Activated naive CD8-positive, alpha-beta T cell (primary cell): ENCODE data around the gene ALDH8A1.

Experiments used
- H3K27ac Mint-ChIP-seq: one replicate; pipeline ENCODE4 v1.8.0; 2021; ENCODE audit warnings: mixed read lengths
- H3K27me3 Mint-ChIP-seq: one replicate; pipeline ENCODE4 v1.8.0; 2021; ENCODE audit warnings: mixed read lengths
- H3K36me3 Mint-ChIP-seq: one replicate; pipeline ENCODE4 v1.8.0; 2021; ENCODE audit warnings: mixed read lengths
- H3K4me1 Mint-ChIP-seq: one replicate; pipeline ENCODE4 v1.8.0; 2021; ENCODE audit warnings: low read depth, mixed read lengths
- H3K4me3 Mint-ChIP-seq: one replicate; pipeline ENCODE4 v1.8.0; 2021; ENCODE audit warnings: mild to moderate bottlenecking, mixed read lengths
- H3K9me3 Mint-ChIP-seq: one replicate; pipeline ENCODE4 v1.8.0; 2021; ENCODE audit warnings: low read depth, mixed read lengths

ALDH8A1 gene

GRCh38 chr6:134962421-134962820 lies 12.5 kb upstream of the ALDH8A1 start:
- Mint-ChIP-seq H3K4me1 (no peaks in the 10 kb centered on the region), H3K36me3 (peaks cover 52% of the 10 kb centered on the region), H3K9me3 (peaks cover 3% of the 10 kb centered on the region), H3K27me3 (no peaks in the 10 kb centered on the region), H3K4me3 (no peak overlapping the region), H3K27ac (no peak overlapping the region)

GRCh38 chr6:134961366-134961765 lies 11.5 kb upstream of the ALDH8A1 start:
- Mint-ChIP-seq H3K4me1 (peaks cover 6% of the 10 kb centered on the region), H3K27me3 (no peaks in the 10 kb centered on the region), H3K9me3 (peaks cover 3% of the 10 kb centered on the region), H3K36me3 (peaks cover 49% of the 10 kb centered on the region), H3K4me3 (no peak overlapping the region), H3K27ac (no peak overlapping the region)

GRCh38 chr6:134959603-134960002 lies 9.7 kb upstream of the ALDH8A1 start:
- H3K36me3 Mint-ChIP-seq, result peaks cover 46% of the 10 kb centered on the region
- H3K4me1 Mint-ChIP-seq, result peaks cover 11% of the 10 kb centered on the region
- no peaks in the 10 kb centered on the region for H3K27me3 Mint-ChIP-seq
- peaks cover 3% of the 10 kb centered on the region for H3K9me3 Mint-ChIP-seq
- H3K27ac Mint-ChIP-seq, result no peak overlapping the region
- no peak overlapping the region for H3K4me3 Mint-ChIP-seq

- H3K9me3 Mint-ChIP-seq, result peaks cover 3% of the 10 kb centered on the region
- H3K36me3 Mint-ChIP-seq, result peaks cover 27% of the 10 kb centered on the region
- H3K4me3 Mint-ChIP-seq, result no peak overlapping the region
- H3K4me1 Mint-ChIP-seq, result peaks cover 11% of the 10 kb centered on the region
- H3K27ac Mint-ChIP-seq, result no peak overlapping the region
- no peaks in the 10 kb centered on the region for H3K27me3 Mint-ChIP-seq
Measured at GRCh38 chr6:134956676-134957075, 6.8 kb upstream of the ALDH8A1 start.

GRCh38 chr6:134956032-134956431 lies 6.1 kb upstream of the ALDH8A1 start:
- peaks cover 21% of the 10 kb centered on the region for H3K36me3 Mint-ChIP-seq
- H3K4me1 Mint-ChIP-seq, result peaks cover 11% of the 10 kb centered on the region
- no peak overlapping the region for H3K27ac Mint-ChIP-seq

GRCh38 chr6:134954272-134955000 lies 4.5 kb upstream of the ALDH8A1 start:
- no peaks in the 10 kb centered on the region for H3K27me3 Mint-ChIP-seq
- peaks cover 11% of the 10 kb centered on the region for H3K4me1 Mint-ChIP-seq
- H3K4me3 Mint-ChIP-seq, result no peak overlapping the region
- H3K9me3 Mint-ChIP-seq, result no peaks in the 10 kb centered on the region
- H3K36me3 Mint-ChIP-seq, result peaks cover 11% of the 10 kb centered on the region
- no peak overlapping the region for H3K27ac Mint-ChIP-seq

More at GRCh38 chr6:134956032-134956431, 6.1 kb upstream of the ALDH8A1 start:
- no peaks in the 10 kb centered on the region for H3K9me3 Mint-ChIP-seq
- no peaks in the 10 kb centered on the region for H3K27me3 Mint-ChIP-seq
- no peak overlapping the region for H3K4me3 Mint-ChIP-seq

- H3K4me3 Mint-ChIP-seq, result no peak overlapping the region
- no peak overlapping the region for H3K27ac Mint-ChIP-seq
- H3K9me3 Mint-ChIP-seq, result no peaks in the 10 kb centered on the region
- no peaks in the 10 kb centered on the region for H3K36me3 Mint-ChIP-seq
- no peaks in the 10 kb centered on the region for H3K27me3 Mint-ChIP-seq
- H3K4me1 Mint-ChIP-seq, result peaks cover 8% of the 10 kb centered on the region
Measured at GRCh38 chr6:134951494-134952263, 1.8 kb upstream of the ALDH8A1 start.

GRCh38 chr6:134950482-134950881 lies 581 bp upstream of the ALDH8A1 start:
- no peaks in the 10 kb centered on the region for H3K9me3 Mint-ChIP-seq
- H3K4me3 Mint-ChIP-seq, result no peak overlapping the region
- peaks cover 4% of the 10 kb centered on the region for H3K4me1 Mint-ChIP-seq
- no peak overlapping the region for H3K27ac Mint-ChIP-seq
- H3K27me3 Mint-ChIP-seq, result no peaks in the 10 kb centered on the region
- no peaks in the 10 kb centered on the region for H3K36me3 Mint-ChIP-seq

- Mint-ChIP-seq H3K4me3 (no peak overlapping the region), H3K9me3 (no peaks in the 10 kb centered on the region)
Measured at GRCh38 chr6:134948691-134949090, 1.2 kb downstream of the ALDH8A1 start.

GRCh38 chr6:134948142-134948541 lies 1.8 kb downstream of the ALDH8A1 start:
- no peak overlapping the region for H3K4me3 Mint-ChIP-seq
- no peaks in the 10 kb centered on the region for H3K4me1 Mint-ChIP-seq
- H3K36me3 Mint-ChIP-seq, result no peaks in the 10 kb centered on the region
- no peaks in the 10 kb centered on the region for H3K9me3 Mint-ChIP-seq
- no peak overlapping the region for H3K27ac Mint-ChIP-seq
- no peaks in the 10 kb centered on the region for H3K27me3 Mint-ChIP-seq

More at GRCh38 chr6:134948691-134949090, 1.2 kb downstream of the ALDH8A1 start:
- Mint-ChIP-seq H3K27me3 (no peaks in the 10 kb centered on the region), H3K27ac (no peak overlapping the region), H3K36me3 (no peaks in the 10 kb centered on the region), H3K4me1 (no peaks in the 10 kb centered on the region)

- Mint-ChIP-seq H3K4me1 (peaks cover 2% of the 10 kb centered on the region), H3K27me3 (no peaks in the 10 kb centered on the region), H3K36me3 (peaks cover 2% of the 10 kb centered on the region), H3K9me3 (no peaks in the 10 kb centered on the region), H3K4me3 (no peak overlapping the region), H3K27ac (no peak overlapping the region)
Measured at GRCh38 chr6:134945045-134945444, 4.9 kb downstream of the ALDH8A1 start.

- H3K4me1 Mint-ChIP-seq, result peaks cover 14% of the 10 kb centered on the region
- no peaks in the 10 kb centered on the region for H3K9me3 Mint-ChIP-seq
- H3K36me3 Mint-ChIP-seq, result peaks cover 2% of the 10 kb centered on the region
- no peak overlapping the region for H3K27ac Mint-ChIP-seq
- no peaks in the 10 kb centered on the region for H3K27me3 Mint-ChIP-seq
- no peak overlapping the region for H3K4me3 Mint-ChIP-seq
Measured at GRCh38 chr6:134943522-134944111, 6.3 kb downstream of the ALDH8A1 start.

- Mint-ChIP-seq H3K4me3 (no peak overlapping the region), H3K27ac (no peak overlapping the region)
Measured at GRCh38 chr6:134938896-134939295, 11.0 kb downstream of the ALDH8A1 start.

GRCh38 chr6:134937426-134937825 lies 12.5 kb downstream of the ALDH8A1 start:
- Mint-ChIP-seq H3K27ac (no peak overlapping the region), H3K4me1 (peaks cover 19% of the 10 kb centered on the region), H3K4me3 (no peak overlapping the region), H3K36me3 (peaks cover 5% of the 10 kb centered on the region), H3K27me3 (no peaks in the 10 kb centered on the region), H3K9me3 (no peaks in the 10 kb centered on the region)

More at GRCh38 chr6:134938896-134939295, 11.0 kb downstream of the ALDH8A1 start:
- peaks cover 19% of the 10 kb centered on the region for H3K4me1 Mint-ChIP-seq
- H3K9me3 Mint-ChIP-seq, result no peaks in the 10 kb centered on the region
- peaks cover 5% of the 10 kb centered on the region for H3K36me3 Mint-ChIP-seq
- no peaks in the 10 kb centered on the region for H3K27me3 Mint-ChIP-seq

GRCh38 chr6:134936931-134937330 lies 13.0 kb downstream of the ALDH8A1 start:
- Mint-ChIP-seq H3K36me3 (peaks cover 8% of the 10 kb centered on the region), H3K4me1 (peaks cover 19% of the 10 kb centered on the region), H3K27ac (no peak overlapping the region), H3K27me3 (no peaks in the 10 kb centered on the region), H3K9me3 (no peaks in the 10 kb centered on the region), H3K4me3 (no peak overlapping the region)
